Astrocyte (in vitro differentiated cells and primary cell): ENCODE data around the gene BTNL9. TPM values are rescaled to one million over a fixed set of nuclear protein-coding genes. Genes with fewer than 3 reads are reported as not detected.

ENCODE experiments used
- microRNA-seq: library from miRNA; unstranded; fragments of <30 nt; microRNA quantifications from one replicate; pipeline ENCODE4 v1.2.0, GENCODE V29; 2020
- total RNA-seq: library from RNA; stranded (reverse); gene quantifications from 2 replicates; pipeline ENCODE4 v1.2.1, GENCODE V29; 2021

BTNL9 gene
- total RNA-seq, 1 donor from 2014 or later = not detected

Small RNAs within 50 kb of the gene (microRNA-seq; reads per million reads assigned to microRNA genes)
- not detected for gene MIR8089

Other genes starting within 250 kb of the BTNL9 start
- gene MGAT1, start 237.5 kb upstream of the BTNL9 start, total RNA-seq = 116 and 120 TPM in 2 replicates
- 14.5 and 15.0 TPM in 2 replicates for gene ZFP62, start 179.0 kb upstream of the BTNL9 start, total RNA-seq
- gene BTNL8, start 141.1 kb upstream of the BTNL9 start, total RNA-seq = not detected in 2 replicates
- not detected in 2 replicates for gene BTNL3, start 51.4 kb upstream of the BTNL9 start, total RNA-seq
- not detected in 2 replicates for gene OR2V1, start 90.9 kb downstream of the BTNL9 start, total RNA-seq
- gene OR2V2, start 107.3 kb downstream of the BTNL9 start, total RNA-seq = not detected in 2 replicates
- 0.22 and 0.27 TPM in 2 replicates for gene TRIM7, start 164.9 kb downstream of the BTNL9 start, total RNA-seq
- 20.9 and 21.8 TPM in 2 replicates for gene TRIM41, start 183.0 kb downstream of the BTNL9 start, total RNA-seq
- 1,553 and 1,656 TPM in 2 replicates for gene RACK1, start 203.6 kb downstream of the BTNL9 start, total RNA-seq
- 6.5 and 7.3 TPM in 2 replicates for gene TRIM52, start 220.9 kb downstream of the BTNL9 start, total RNA-seq